Parathyroid adenoma (tissue), 2 donors: ENCODE results near the gene ABHD12.
"Not testable (repeated sequence)": the region's sequence is repeated elsewhere in the genome, so short reads cannot be mapped to it uniquely, and the experiment has no call there.

Experiments used
- H2AFZ ChIP-seq: fragments of 300-600 bp; sonication (generic); one replicate; pipeline ENCODE4 v1.7.0; 2017; ENCODE audit warnings: antibody characterized with exemption, mild to moderate bottlenecking
- H3K27ac ChIP-seq: fragments of 300-600 bp; sonication (generic); one replicate; pipeline ENCODE4 v1.7.0; 2017
- H3K27me3 ChIP-seq: fragments of 300-600 bp; sonication (generic); one replicate; pipeline ENCODE4 v1.7.0; 2017; ENCODE audit warnings: low read length; ENCODE audit not compliant: control insufficient read depth, insufficient read depth
- H3K36me3 ChIP-seq: fragments of 300-600 bp; sonication (generic); one replicate; pipeline ENCODE4 v1.7.0; 2017; ENCODE audit warnings: low read length; ENCODE audit not compliant: control insufficient read depth, insufficient read depth
- H3K4me1 ChIP-seq: fragments of 300-600 bp; sonication (generic); one replicate; pipeline ENCODE4 v1.7.0; 2017; ENCODE audit warnings: control low read depth
- H3K4me2 ChIP-seq: fragments of 300-600 bp; sonication (generic); one replicate; pipeline ENCODE4 v1.7.0; 2017; ENCODE audit warnings: low read length
- H3K4me3 ChIP-seq: fragments of 300-600 bp; sonication (generic); one replicate; pipeline ENCODE4 v1.7.0; 2017; ENCODE audit warnings: low read depth, low read length
- H3K79me2 ChIP-seq: fragments of 300-600 bp; sonication (generic); one replicate; pipeline ENCODE4 v1.7.0; 2017; ENCODE audit warnings: control low read depth
- H3K9ac ChIP-seq: fragments of 300-600 bp; sonication (generic); one replicate; pipeline ENCODE4 v1.7.0; 2017; ENCODE audit warnings: mild to moderate bottlenecking
- H3K9me3 ChIP-seq: fragments of 300-600 bp; sonication (generic); one replicate; pipeline ENCODE4 v1.7.0; 2017; ENCODE audit warnings: low read length; ENCODE audit not compliant: control insufficient read depth
- TF ChIP-seq, protein P1 (sequence below): fragments of 300-600 bp; sonication (generic); IDR thresholded peaks from one replicate; pipeline ENCODE4 v1.7.0; 2017; ENCODE audit warnings: antibody characterized with exemption, mild to moderate bottlenecking
- donor health status: primary hyperparathyroidism.

Gene ABHD12

DNA sequence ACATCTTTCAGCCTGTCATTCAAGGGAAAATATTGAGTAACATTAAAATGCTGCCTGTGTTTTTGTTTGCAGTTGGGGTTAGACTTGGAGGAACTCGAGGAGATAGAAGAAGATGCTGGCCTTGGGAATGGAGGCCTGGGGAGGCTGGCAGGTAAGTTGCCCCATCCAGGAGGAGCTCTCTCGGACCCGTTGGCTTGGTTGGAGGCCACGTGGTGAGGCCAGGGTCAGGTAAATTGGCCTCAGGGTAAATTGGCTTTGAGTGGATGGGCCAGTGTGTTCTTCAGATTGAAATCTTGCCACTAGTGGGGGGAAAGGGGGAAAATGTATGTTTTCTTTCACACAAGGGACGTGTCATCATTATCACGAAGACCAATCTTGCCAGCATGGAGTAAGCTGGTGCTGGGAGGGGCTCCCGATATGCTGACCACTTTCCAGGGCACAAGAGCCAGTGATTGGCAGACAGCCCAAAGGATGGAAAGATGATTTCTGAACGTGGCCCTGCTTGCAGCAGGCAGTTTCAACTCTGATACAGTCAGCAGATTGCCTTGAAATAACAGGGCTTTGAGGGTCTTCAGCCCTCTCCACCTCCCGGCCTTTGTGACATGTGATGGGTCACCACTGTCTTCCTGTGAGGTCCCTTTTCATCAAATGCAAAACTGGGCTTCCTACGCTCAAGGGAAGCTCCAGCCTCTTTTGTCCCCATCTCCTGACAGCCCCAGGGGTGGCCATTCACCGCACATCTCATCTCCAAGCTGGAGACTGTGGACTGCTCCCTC lies 121.4 kb downstream of the ABHD12 start:
- H3K4me2 ChIP-seq = no peak overlapping the region
- TF ChIP-seq, protein P1, sequence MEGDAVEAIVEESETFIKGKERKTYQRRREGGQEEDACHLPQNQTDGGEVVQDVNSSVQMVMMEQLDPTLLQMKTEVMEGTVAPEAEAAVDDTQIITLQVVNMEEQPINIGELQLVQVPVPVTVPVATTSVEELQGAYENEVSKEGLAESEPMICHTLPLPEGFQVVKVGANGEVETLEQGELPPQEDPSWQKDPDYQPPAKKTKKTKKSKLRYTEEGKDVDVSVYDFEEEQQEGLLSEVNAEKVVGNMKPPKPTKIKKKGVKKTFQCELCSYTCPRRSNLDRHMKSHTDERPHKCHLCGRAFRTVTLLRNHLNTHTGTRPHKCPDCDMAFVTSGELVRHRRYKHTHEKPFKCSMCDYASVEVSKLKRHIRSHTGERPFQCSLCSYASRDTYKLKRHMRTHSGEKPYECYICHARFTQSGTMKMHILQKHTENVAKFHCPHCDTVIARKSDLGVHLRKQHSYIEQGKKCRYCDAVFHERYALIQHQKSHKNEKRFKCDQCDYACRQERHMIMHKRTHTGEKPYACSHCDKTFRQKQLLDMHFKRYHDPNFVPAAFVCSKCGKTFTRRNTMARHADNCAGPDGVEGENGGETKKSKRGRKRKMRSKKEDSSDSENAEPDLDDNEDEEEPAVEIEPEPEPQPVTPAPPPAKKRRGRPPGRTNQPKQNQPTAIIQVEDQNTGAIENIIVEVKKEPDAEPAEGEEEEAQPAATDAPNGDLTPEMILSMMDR = no peak
- no peak overlapping the region for H2AFZ ChIP-seq
- no peak overlapping the region for H3K4me3 ChIP-seq
- no peaks in the 10 kb centered on the region for H3K27me3 ChIP-seq
- H3K9me3 ChIP-seq = no peaks in the 10 kb centered on the region
- no peaks in the 10 kb centered on the region for H3K79me2 ChIP-seq
- H3K4me1 ChIP-seq = no peaks in the 10 kb centered on the region
- no peak overlapping the region for H3K27ac ChIP-seq
- H3K9ac ChIP-seq = no peak overlapping the region
- H3K36me3 ChIP-seq = no peaks in the 10 kb centered on the region

DNA sequence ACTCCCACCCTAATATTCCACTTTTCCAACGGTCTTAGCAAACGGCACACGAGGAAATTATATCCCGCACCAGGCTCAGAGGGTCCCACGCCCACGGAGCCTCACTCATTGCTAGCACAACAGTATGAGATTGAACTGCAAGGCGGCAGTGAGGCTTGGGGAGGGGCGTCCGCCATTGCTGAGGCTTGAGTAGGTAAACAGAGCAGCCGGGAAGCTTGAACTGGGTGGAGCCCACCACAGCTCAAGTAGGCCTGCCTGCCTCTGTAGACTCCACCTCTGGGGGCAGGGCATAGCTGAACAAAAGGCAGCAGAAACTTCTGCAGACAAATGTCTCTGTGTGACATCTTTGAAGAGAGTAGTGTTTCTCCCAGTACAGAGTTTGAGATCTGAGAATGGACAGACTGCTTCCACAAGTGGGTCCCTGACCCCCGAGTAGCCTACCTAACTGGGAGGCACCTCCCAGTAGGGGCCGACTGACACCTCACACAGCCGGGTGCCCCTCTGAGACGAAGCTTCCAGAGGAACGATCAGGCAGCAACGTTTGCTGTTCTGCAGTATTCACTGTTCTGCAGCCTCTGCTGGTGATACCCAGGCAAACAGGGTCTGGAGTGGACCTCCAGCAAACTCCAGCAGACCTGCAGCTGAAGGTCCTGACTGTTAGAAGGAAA lies 129.7 kb downstream of the ABHD12 start:
- H3K36me3 ChIP-seq, H2AFZ ChIP-seq, H3K9ac ChIP-seq, H3K27ac ChIP-seq, H3K4me3 ChIP-seq, H3K4me1 ChIP-seq, H3K27me3 ChIP-seq, H3K9me3 ChIP-seq, H3K79me2 ChIP-seq, H3K4me2 ChIP-seq: not testable (repeated sequence)

DNA sequence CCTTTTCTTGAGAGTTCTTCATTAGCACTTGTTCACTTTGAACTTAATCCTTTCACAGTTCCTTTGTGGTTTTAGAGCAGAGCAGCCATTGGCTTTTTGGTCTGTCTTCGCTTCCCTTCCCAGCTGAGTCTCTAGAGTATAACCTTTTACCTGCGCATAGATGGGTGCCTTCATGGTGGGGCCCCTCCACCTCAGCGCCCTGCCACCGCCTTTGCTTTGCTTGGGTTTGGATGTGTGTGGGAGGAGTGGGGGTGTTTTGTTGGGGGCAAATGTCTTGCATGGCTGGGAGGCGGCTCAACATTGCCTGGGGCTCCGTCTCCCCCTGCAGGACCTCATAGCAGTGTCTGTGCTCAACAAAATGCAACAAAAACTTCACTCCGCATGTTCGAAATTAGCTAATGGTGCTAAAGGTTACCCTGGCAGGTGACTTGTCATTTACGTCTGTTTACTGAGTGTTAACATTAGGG lies 130.8 kb downstream of the ABHD12 start:
- Histone ChIP-seq H3K27ac (no peak overlapping the region), H3K9me3 (no peaks in the 10 kb centered on the region), H3K36me3 (no peaks in the 10 kb centered on the region)

GRCh38 chr20:25259358-25259757 lies 131.3 kb downstream of the ABHD12 start:
- Histone ChIP-seq H3K9me3 (no peaks in the 10 kb centered on the region), H3K9ac (no peak overlapping the region), H3K27ac (no peak overlapping the region), H3K79me2 (peaks cover 8% of the 10 kb centered on the region), H2AFZ (no peak overlapping the region), H3K36me3 (no peaks in the 10 kb centered on the region), H3K4me3 (no peak overlapping the region), H3K4me1 (peaks cover 3% of the 10 kb centered on the region), H3K4me2 (no peak overlapping the region), H3K27me3 (no peaks in the 10 kb centered on the region)
- TF ChIP-seq, protein P1 = no peak

More for the DNA sequence above, 130.8 kb downstream of the ABHD12 start:
- Histone ChIP-seq H3K4me2 (no peak overlapping the region), H3K27me3 (no peaks in the 10 kb centered on the region), H3K4me1 (peaks cover 3% of the 10 kb centered on the region), H2AFZ (no peak overlapping the region), H3K4me3 (no peak overlapping the region), H3K9ac (no peak overlapping the region), H3K79me2 (peaks cover 8% of the 10 kb centered on the region)
- TF ChIP-seq, protein P1 = no peak

- Histone ChIP-seq H3K27ac (no peak overlapping the region), H2AFZ (no peak overlapping the region), H3K4me2 (no peak overlapping the region), H3K9me3 (no peaks in the 10 kb centered on the region), H3K4me1 (peaks cover 3% of the 10 kb centered on the region), H3K79me2 (peaks cover 8% of the 10 kb centered on the region), H3K4me3 (no peak overlapping the region), H3K9ac (no peak overlapping the region), H3K36me3 (no peaks in the 10 kb centered on the region), H3K27me3 (no peaks in the 10 kb centered on the region)
- TF ChIP-seq, protein P1 = no peak
These were observed 131.8 kb downstream of the ABHD12 start for GRCh38 chr20:25258828-25259227.
